NCI-H1417 treated with DMSO at 0.1 percent for 48 hours (cell line): ENCODE results near the gene PRODH.
"Not testable (repeated sequence)": the region's sequence is repeated elsewhere in the genome, so short reads cannot be mapped to it uniquely, and the experiment has no call there.

Experiments used
- DNase-seq: peaks from one replicate; lab custom pipeline; 2025; lab: John Stamatoyannopoulos, UW

PRODH gene, protein sequence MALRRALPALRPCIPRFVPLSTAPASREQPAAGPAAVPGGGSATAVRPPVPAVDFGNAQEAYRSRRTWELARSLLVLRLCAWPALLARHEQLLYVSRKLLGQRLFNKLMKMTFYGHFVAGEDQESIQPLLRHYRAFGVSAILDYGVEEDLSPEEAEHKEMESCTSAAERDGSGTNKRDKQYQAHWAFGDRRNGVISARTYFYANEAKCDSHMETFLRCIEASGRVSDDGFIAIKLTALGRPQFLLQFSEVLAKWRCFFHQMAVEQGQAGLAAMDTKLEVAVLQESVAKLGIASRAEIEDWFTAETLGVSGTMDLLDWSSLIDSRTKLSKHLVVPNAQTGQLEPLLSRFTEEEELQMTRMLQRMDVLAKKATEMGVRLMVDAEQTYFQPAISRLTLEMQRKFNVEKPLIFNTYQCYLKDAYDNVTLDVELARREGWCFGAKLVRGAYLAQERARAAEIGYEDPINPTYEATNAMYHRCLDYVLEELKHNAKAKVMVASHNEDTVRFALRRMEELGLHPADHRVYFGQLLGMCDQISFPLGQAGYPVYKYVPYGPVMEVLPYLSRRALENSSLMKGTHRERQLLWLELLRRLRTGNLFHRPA

DNA sequence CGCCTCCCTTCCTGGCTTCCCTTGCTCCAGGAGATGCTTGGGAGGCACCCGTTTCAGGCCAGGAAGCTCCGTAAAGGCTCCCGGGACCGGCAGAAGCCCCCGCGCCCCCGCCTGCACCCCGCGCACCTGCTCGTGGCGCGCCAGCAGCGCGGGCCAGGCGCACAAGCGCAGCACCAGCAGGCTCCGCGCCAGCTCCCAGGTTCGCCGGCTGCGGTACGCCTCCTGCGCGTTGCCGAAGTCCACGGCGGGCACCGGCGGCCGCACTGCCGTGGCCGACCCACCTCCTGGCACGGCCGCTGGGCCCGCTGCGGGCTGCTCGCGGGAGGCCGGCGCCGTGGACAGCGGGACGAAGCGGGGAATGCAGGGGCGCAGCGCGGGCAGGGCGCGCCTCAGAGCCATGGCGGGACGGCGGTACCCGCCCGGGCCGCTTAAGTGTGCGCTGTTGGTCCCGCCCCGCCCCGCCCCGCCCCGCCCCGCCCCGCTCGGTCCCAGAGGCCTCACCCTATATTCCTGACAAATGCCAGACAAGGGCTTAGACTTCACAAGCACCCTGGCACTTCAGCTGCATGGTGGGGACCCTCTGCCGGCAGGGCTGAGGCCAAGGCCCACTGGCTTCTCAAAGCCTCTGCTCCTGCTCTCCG, at the start of gene PRODH:
TSS of gene PRODH (minus strand) at position 405 of the 641 bp plus-strand sequence. CDS start at position 399, 6 bp downstream.
- no peak for DNase-seq

DNA sequence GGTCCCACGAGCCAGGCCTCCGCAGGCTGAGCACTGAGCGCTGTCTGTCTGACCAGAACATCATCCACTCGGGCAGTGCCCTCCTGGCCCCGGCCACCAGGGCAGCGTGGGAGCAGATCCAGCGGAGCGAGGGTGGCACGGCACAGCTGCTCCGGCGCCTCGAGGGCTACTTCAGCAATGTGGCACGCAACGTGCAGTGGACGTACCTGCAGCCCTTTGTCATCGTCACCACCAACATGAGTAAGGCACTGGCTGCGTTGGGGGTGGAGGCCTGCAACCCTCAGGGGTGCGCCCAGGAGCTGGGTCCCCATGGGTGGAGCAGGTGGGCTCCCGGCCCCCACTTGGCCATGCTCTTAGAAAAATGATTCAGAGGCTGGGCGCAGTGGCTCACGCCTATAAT, 49.7 kb upstream of the PRODH start:
- no peak for DNase-seq

DNA sequence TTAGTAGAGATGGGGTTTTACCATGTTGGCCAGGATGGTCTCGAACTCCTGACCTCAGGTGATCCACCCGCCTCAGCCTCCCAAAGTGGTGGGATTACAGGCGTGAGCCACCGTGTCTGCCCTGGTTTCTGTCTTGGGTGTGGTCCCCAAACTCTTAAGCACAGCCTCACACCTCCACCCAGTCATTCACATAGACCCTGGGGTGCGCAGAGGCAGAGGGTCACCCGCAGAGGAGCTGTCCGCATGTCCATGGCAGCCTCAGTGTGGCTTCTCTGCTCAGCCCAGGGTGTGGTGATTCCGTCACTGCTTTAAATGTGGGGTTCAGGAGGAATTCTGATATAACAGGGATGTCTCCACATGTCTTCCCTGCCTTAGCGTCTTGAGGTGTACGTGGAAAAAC, 48.5 kb upstream of the PRODH start:
- DNase-seq, result no peak

DNA sequence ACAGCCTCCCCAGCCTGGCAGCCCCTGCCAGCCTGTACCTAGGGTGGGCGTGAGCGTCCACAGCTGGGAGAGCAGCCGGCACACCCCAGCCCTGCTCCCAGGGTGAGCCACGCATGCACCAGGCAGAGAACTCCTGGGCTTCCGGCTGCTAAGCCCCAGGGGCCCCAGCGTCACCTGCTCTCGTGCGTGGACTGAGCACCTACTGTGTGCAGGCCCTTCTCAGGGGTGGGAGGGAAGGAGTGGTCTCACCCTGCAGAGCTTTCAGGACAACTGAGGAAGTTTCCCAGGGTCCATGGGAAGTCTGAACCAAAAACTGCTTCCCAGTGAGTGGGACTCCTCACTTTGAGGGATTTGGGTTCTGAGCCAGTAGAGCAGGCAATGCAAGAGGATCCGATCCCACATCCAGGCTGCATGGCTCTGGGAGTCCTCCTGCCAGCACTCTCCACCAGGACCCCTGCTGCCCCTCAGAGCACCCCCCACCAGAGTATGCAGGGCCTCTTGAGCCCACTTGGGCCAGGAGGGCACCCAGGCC, 47.1 kb upstream of the PRODH start:
- DNase-seq, result no peak

DNA sequence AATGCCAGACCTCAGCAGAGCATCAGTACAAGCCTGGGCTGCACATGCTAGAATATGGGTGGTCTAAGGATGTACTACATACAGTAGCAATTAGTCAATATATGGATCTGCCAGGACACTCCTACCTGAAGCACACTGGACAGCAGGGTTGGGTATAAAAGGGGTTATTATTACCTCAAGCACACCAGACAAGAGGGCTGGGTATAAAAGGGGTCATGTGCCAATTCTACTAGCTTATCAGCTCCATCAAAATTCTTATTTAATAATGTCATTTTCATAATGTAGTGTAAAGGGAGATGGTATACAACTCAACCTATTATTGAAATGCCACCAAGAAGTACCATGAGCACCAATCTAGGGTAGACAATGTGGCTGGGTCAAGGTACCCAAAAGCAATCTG, 44.7 kb upstream of the PRODH start:
- no peak for DNase-seq

DNA sequence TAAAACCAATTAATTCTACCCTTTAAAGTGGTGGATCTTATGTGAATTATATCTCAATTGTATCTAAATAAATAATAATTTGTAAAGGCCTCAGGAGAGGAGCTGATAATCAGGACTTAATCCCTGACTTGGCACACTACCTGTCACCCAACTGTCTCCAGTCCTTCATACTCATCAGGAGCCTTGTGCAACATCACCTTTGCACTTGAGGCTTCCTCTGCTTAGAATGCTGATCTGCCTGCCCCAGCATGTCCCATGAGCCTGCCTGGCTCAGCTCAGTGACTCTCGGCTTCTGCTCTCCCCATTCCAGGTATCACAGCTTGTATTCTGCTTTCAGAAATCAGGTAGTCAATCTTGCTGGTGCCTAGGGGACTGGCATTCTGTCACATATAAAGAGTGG, 43.9 kb upstream of the PRODH start:
- DNase-seq, result no peak

DNA sequence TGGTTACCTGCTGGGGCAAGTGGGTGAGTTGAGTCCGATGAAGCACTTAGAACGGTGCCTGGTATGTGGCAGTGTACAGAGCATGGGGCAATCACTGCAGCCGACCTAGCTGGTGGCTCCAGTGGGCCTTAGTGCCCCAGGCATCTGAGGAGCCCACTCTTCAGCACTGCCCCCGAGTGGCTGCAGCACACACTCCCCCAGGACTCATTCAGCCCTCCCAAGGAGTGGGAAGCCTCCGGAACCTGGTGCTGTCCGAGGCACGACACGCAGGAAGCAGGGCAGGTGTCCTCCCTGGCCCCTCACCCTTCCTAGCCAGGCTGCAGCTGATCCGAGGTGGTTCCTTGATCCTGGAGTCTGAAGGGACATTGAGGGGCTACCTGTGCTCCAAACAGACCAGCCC, 42.4 kb upstream of the PRODH start:
- DNase-seq, result no peak

DNA sequence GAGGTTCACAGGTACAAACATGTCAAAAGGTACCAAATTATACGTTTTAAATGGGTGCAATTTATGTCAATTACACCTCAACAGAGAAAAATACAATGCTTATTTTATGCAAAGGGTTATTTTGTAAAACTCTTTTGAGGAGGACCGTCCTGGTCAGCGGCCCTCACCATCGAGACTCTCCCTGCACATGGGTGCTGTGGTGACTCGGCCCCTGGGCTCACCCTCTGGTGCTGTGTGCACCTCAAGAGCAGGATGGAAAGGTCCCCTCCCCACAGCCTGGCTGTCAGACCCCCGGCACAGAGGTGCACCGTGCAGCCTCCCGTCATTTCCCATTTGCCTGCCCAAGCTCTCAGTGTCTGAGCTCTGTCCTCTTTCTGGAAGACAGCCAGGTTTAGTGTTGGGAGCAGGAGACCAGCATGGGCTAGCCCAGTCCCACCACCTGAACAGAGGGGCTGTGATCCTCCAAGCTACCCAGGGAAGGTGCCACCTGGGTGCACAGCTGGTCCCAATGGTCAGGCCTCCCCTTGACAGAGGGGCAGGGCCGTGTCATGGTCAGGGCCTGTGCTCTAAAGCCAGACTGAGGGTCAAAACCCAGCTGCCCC, 41.8 kb upstream of the PRODH start:
- DNase-seq, result no peak

DNA sequence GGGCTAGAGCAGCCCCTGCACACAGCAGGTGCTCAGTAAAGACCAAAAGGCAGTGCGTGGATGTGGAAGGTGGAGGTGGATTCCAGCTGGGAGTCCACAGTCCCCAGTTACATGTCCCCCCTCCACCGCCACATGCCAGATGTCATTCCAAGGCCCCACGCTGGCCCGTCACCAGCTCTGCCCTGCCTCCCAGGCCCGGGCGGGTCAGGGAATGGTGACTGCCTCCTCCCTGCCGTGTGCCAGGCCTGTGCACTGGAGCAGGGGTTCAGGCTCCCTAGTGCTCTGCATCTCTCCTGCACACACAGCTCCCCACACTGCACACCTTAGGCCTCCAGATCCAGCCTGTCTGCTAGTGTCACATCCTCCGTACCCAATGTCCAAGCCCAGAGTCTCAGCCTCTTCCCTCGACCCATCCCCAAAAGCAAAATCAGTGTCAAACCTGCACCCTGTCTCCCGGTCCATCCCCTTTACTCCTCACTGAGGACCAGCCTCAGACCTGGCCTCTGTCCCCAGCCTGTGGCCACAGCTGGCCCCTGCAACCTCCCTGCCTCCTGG, 40.2 kb upstream of the PRODH start:
- DNase-seq, result no peak

DNA sequence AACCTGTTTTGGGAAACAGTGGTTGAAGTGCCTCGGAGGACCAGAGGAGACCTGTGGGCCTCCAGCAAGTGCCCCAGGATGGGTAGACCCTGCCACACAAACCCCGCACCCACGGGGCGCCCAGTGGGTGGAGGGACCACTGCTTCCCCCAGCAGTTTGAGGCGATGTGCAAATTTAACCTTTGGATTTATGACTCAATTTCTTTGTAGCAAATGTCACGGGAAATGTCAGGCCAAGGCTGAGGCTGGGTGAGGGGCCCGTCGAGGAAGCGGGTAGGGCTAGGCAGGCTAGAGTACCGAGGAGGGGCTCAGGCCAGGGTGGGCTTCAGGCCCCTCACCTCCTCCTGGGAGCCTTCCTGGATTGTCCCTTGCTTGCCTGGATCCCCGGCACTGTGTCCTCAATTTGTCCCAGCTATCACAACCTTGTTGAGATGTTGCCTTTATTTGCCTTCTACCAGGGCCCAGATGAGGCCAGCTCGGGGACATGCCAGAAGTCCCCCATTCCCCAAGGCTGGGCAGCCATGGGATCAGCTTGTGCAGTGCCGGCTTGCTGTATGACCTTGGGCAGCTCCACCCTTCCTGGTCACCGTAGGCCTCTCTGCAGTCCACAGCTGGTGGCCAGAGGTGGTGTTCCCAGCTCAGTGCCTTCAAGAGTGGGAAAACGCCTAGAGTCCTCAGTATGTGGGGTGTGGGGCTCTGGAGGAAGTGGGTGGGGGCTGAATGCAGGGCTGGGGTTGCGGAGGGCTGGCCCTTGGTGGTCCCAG, 39.5 kb upstream of the PRODH start:
- DNase-seq, result no peak

DNA sequence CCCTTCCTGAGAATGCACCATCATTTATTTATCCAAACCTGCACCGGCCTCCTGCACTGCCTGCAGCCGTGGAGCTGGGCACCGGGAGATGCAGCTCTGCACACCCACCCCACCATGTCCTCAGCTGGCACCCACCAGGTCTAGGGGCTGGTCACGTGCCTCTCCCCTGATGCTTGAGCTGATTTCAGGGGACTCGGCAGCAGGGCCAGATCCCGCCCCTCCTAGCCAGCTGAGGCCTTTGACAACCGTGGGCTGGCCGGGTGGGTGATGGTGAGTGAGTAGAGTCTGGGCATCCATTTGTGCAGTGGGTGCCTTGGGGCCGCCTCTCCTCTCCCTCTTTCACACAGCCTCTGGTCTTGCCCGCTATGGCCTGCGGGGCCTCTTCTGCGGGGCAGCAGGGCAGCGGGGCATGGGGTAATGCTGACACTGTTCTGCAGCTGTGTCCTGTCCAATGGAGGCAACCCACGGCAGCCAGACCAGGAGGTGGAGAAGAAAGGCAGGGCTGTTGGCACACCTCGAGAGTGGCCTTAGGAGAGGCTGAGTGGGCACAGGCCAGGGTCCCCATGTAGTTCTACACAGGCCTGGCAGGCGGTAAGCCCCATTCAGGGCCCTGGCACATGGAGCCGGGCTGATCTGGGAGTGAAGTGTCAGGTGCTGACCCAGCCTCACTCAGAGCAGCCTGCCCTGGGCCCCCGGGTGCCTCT, 38.5 kb upstream of the PRODH start:
- DNase-seq, result no peak

DNA sequence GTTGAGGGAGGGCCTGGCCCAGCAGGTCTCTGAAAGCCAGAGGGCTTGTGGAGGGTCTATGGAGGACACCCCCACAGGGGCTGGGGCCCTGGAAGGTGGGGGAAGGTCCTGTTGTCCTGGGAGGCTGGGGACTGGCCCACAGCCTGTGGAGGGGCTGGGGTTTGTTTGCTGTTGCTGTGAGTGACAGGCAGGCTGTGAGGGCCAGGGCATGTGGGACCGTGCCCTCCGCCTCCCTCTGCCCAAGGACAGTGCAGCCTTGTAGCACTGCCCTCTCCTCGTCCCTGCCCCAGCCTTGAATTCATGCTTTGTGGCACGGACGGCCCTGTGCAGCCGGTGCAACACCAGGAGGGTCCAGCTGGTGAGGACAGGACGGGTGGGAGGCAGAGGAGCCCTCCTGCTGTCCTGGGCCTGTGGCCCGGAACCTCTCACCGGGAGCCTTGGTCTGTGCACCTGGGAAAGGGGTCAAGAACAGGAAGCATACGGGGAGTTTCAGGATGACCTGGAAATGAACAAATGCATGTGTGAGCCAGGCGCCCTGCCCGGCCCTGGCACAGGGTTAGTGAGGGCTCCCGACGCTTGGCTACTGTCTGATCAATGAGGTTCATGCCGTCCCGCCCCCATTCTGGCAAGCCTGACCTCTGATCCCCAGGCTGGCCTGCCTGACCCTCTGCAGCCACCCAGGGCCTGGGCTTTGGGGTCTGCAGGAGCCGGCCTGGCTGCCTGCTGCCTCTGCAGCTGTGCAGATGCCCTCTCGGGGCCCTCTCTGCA, 37.4 kb upstream of the PRODH start:
- no peak for DNase-seq

DNA sequence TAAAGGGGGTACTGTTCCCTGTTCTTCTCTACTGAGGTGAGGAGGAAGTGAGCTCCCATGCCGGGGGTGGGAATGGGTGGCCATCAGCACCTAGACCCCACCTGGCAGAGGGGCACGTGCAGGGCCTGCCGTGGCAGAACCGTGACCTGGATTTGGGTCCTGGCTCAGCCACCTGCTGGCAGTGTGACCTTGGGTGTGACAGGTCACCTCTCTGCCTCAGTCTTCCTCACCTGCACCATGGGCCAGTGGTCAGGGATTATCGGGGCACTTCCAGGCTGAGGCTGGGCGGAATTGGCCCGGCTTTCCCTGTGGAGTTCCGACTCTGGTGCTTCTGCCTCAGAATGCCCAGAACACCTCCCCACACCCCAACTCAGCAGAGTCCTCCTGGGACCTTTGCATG, 36.5 kb upstream of the PRODH start:
- DNase-seq, result not testable (repeated sequence)

DNA sequence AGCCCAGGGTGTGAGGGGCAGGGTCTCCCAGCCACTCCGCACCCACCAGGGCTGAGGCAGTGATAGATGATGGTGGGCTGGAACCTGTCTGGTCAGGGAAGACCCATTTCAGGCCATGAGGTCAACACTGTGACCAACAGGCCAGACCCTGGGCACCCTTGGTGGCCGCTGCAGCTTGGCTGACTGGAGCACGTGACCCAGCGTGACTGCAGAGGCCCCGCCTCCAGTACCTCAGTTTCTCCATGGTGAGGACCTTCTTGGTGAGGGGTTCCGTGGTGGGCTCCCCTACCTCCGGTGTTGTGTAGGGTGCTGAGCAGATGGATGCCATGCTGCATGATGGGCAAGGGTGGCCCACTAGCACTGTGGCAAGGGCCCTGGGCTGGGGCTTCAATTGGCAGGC, 35.9 kb upstream of the PRODH start:
- not testable (repeated sequence) for DNase-seq

DNA sequence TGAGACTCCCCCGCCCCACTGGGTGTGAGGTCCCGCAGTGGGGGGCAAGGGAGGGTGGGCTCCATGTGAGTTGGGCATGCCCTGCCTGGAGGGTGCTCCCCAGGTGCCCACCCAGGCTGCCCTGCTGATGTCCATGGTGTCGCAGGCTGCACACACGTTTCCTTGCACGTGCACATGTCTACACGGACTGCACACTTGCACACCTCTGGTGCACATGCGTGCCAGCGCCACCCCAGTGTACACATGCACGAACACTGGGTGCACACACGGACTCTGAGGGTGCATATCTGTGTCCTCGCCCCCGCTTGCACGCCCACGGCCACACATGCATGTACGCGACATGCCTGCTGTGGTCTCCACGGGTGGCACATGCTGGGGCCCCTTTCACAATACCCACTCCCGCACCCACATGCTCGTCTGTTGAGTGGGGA, 35.2 kb upstream of the PRODH start:
- no peak for DNase-seq

DNA sequence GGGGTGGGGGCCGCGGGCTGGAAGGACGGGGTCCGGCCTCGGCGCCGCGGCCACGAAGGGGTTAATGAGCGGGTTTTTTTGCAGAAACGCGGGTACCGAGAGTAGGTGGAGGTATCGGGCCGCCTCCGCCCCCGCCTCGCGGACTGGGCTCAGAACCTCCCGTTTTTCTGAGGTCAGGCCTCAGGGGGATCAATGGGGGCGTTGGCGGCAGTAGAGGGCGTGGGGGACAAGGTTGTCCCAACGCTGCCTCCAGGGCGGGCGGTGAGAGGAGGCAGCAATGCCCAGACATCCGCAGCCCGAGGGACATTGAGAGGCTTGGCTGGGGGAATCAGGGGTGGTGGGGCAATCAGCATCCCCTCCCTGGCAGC, 34.8 kb upstream of the PRODH start:
- DNase-seq, result no peak

DNA sequence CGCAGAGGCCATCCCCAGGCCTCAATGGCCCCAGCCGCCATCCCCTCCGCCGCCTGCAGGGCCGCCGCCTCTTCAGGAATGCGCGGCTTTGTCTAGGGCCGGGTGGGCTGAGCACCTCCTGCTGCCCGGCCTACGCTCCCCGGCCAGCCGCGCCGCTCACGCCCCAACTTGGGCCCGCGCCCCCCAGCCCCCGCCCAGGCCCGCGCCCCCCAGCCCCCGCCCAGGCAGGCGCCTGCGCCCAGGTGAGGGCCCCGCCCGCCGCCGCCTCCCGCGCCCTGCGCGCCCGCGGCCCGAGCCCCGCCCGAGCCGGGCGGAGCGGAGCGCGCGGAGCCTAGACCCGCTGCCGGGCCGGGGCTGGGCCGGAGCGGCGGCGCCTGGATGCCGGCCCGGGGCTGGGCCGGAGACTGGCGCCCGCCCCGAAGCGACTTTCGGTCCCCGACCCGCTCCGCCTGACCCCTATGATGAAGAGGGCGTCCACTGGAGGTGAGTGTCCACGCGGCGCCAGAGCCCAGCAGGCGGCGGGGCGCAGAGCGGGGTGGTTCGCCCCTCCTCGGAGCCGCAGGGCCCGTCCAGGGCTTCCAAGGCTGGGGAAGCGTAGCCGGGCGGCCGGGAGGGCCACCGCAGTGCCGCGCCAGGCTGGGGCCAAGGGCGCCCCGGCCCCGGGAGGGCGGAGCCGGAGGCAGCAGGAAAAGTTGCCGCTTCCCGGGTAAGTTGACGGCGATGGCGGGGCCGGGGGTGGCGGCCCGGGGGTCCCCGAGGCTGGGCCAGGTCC, 34.3 kb upstream of the PRODH start:
- no peak for DNase-seq

DNA sequence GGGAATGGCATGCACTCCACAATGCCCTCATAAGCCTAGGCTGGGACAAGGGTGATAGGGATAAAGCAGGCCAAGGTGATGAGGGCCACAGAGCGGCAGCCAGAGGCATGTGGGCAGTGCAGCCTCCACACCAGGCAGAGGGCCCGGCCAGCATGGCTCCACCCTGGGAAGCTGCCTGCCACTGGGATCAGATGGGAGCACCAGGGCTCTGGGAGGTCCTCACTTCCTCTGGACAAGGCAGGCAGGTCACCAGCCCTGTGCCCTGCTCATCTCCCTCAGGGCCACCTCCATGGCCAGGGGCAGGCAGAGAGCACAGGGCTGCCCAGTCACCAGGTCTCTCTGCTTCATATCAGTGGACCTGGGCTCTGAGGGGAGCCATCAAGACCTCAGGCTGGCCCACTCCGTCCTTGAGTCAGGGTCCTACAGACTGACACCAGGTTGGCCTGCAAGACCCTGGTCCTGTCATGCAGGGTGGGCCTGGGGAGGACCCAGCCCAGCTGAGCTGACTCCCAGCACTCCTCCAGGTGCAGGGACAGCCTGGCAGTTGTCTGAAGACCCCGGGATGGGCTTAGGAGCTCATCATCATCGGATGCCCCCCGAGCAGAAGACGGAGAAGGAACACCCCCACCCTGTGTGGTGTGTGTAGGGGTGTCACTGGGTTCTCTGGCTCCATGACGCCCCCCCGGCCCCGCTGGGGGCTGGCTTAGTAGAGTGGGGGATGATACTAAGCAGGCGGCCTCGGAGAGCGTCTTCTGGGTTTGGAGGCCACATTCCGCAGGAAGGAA, 33.3 kb upstream of the PRODH start:
- not testable (repeated sequence) for DNase-seq
